Upper lobe of left lung (tissue), 4 donors: ENCODE data around the gene RBM48.

Experiments
- POLR2A ChIP-seq, 4 donors: fragments of 450-650 bp; IDR thresholded peaks; one replicate each; pipeline ENCODE4 v1.5.1; 2016 to 2017; ENCODE audit warnings: antibody characterized with exemption in 4 of 4, mild to moderate bottlenecking in 2 of 4
- TF ChIP-seq, protein P1 (sequence below), 6 experiments: fragments of 450-650 bp in 4 of 6; fragments of 200-600 bp in 2 of 6; sonication (generic) in 2 of 6; IDR thresholded peaks; one replicate each; pipeline ENCODE4 v1.5.1; 2016 to 2019; ENCODE audit warnings: antibody characterized with exemption in 6 of 6

DNA sequence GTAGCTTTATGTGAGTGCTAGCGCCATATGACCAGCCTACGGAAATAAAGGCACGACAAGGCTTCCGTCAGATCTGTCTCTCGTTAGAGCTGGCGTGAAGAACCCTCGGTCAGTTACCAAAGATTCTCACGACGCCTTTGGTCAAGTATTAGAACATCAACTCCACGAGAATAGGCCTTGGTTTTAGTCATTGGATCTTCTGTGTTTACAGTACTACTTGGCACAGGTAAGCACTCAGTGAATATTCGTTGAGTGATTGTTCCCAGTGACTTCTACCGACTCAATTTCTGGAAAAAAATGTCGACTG lies 316 bp downstream of the RBM48 start:
- TF ChIP-seq, protein P1, sequence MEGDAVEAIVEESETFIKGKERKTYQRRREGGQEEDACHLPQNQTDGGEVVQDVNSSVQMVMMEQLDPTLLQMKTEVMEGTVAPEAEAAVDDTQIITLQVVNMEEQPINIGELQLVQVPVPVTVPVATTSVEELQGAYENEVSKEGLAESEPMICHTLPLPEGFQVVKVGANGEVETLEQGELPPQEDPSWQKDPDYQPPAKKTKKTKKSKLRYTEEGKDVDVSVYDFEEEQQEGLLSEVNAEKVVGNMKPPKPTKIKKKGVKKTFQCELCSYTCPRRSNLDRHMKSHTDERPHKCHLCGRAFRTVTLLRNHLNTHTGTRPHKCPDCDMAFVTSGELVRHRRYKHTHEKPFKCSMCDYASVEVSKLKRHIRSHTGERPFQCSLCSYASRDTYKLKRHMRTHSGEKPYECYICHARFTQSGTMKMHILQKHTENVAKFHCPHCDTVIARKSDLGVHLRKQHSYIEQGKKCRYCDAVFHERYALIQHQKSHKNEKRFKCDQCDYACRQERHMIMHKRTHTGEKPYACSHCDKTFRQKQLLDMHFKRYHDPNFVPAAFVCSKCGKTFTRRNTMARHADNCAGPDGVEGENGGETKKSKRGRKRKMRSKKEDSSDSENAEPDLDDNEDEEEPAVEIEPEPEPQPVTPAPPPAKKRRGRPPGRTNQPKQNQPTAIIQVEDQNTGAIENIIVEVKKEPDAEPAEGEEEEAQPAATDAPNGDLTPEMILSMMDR (IDR thresholded peaks at IDR 0.05) = no peak
- TF ChIP-seq POLR2A (IDR thresholded peaks at IDR 0.05) = peak in 1 of 4 donors; percentile 7
